A549 (cell line): Measurements from ENCODE around the gene UBE2O. TPM values are rescaled to one million over a fixed set of nuclear protein-coding genes. Genes with fewer than 3 reads are reported as not detected.

Source experiments
- ATAC-seq, 2 experiments: fragments of 200-7000 bp in 1 of 2; fragments of >200 bp in 1 of 2; cut with Nextera tagmentation in 1 of 2; cut with Tn5 transposase in 1 of 2; 3 replicates each; pipeline versions ENCODE4 v1.8.0 to v1.9.1; 2018 to 2020; ENCODE audit warnings: mild to moderate bottlenecking in 1 of 2, moderate library complexity in 1 of 2
- CTCF ChIA-PET: fragments of 300-600 bp; sonication (Branson Sonifier 250); formaldehyde crosslinking; extraction: SDS; loops from one replicate; lab custom pipeline; 2021; ENCODE audit warnings: antibody characterized with exemption, inconsistent platforms; lab: Yijun Ruan, JAX
- POLR2A ChIA-PET: fragments of 350-600 bp; formaldehyde crosslinking; extraction: SDS; loops from one replicate; lab custom pipeline; 2021; ENCODE audit warnings: antibody characterized with exemption, inconsistent platforms; lab: Yijun Ruan, JAX
- DNase-seq, 2 experiments: peaks; one replicate each; pipeline versions ENCODE4 v3.0.0 to v3.0.0-alpha.2; 2011 to 2016; ENCODE audit warnings: low read depth in 1 of 2, low spot score in 1 of 2
- FAIRE-seq: peaks from 2 replicates; lab custom pipeline; 2011; peaks lifted over from hg19 to GRCh38; lab: Jason Lieb, UNC
- H3K27ac ChIP-seq, 2 experiments: fragments of >200 bp; sonication (Bioruptor Twin); formaldehyde crosslinking; 3 replicates each; pipeline ENCODE4 v1.5.1; 2016 to 2017
- H3K4me1 ChIP-seq: fragments of >200 bp; sonication (Bioruptor Twin); formaldehyde crosslinking; 3 replicates; pipeline ENCODE4 v1.6.1; 2016
- H3K4me2 ChIP-seq: fragments of >200 bp; sonication (Bioruptor Twin); formaldehyde crosslinking; 3 replicates; pipeline ENCODE4 v1.6.1; 2016
- H3K4me3 ChIP-seq: fragments of >200 bp; sonication (Bioruptor Twin); formaldehyde crosslinking; 3 replicates; pipeline ENCODE4 v1.5.1; 2016
- H3K9me3 ChIP-seq: fragments of >200 bp; sonication (Bioruptor Twin); formaldehyde crosslinking; 3 replicates; pipeline ENCODE4 v1.6.1; 2016
- CEBPB ChIP-seq, 2 experiments: fragments of >200 bp in 1 of 2; sonication (Bioruptor Twin) in 1 of 2; formaldehyde crosslinking in 1 of 2; IDR thresholded peaks; 2 replicates each; pipeline ENCODE4 v1.6.1; 2012 to 2016
- EHF ChIP-seq: fragments of 250-450 bp; sonication (Bioruptor Pico); IDR thresholded peaks from 2 replicates; pipeline ENCODE4 v1.5.0; 2020; ENCODE audit warnings: mild to moderate bottlenecking
- ESRRA ChIP-seq: fragments of 150-350 bp; IDR thresholded peaks from 2 replicates; pipeline ENCODE4 v1.6.1; 2014; ENCODE audit warnings: mild to moderate bottlenecking, low read length, borderline replicate concordance
- FOSL2 ChIP-seq, 2 experiments: fragments of 450-650 bp in 1 of 2; fragments of >200 bp in 1 of 2; sonication (Bioruptor Twin) in 1 of 2; formaldehyde crosslinking; IDR thresholded peaks; 2 replicates each; pipeline versions ENCODE4 v1.5.0 to v1.6.1; 2016 to 2020; ENCODE audit warnings: mild to moderate bottlenecking in 1 of 2, moderate library complexity in 1 of 2
- FOXS1 ChIP-seq: fragments of 250-450 bp; sonication (Bioruptor Pico); IDR thresholded peaks from 2 replicates; pipeline ENCODE4 v1.5.0; 2020; ENCODE audit warnings: mild to moderate bottlenecking, moderate library complexity
- GATA3 ChIP-seq: IDR thresholded peaks from 2 replicates; pipeline ENCODE4 v1.6.1; 2012; ENCODE audit warnings: borderline replicate concordance
- HOXA7 ChIP-seq: fragments of 250-450 bp; sonication (Bioruptor Pico); IDR thresholded peaks from 2 replicates; pipeline ENCODE4 v1.5.0; 2020; ENCODE audit warnings: mild to moderate bottlenecking, moderate library complexity
- HOXB13 ChIP-seq: fragments of 250-450 bp; sonication (Bioruptor Pico); IDR thresholded peaks from 2 replicates; pipeline ENCODE4 v1.5.0; 2020; ENCODE audit warnings: low read depth, mild to moderate bottlenecking, moderate library complexity
- JUN ChIP-seq, 2 experiments: fragments of >200 bp; sonication (Bioruptor Twin); formaldehyde crosslinking; IDR thresholded peaks; 2 replicates in 1 of 2; 3 replicates in 1 of 2; pipeline ENCODE4 v1.6.1; 2016 to 2017
- KDM1A ChIP-seq: fragments of 200-600 bp; sonication (generic); IDR thresholded peaks from 2 replicates; pipeline ENCODE4 v1.6.1; 2016; ENCODE audit warnings: low read depth, mild to moderate bottlenecking
- KDM5A ChIP-seq: fragments of 200-600 bp; sonication (generic); IDR thresholded peaks from 2 replicates; pipeline ENCODE4 v1.6.1; 2016; ENCODE audit warnings: antibody characterized with exemption, mild to moderate bottlenecking
- MAZ ChIP-seq: fragments of 150-350 bp; IDR thresholded peaks from 2 replicates; pipeline ENCODE4 v1.6.1; 2014; ENCODE audit warnings: antibody characterized with exemption, low read depth, low read length, borderline replicate concordance
- NPAS2 ChIP-seq: fragments of 250-450 bp; sonication (Bioruptor Pico); IDR thresholded peaks from 2 replicates; pipeline ENCODE4 v1.8.0; 2022; ENCODE audit warnings: mild to moderate bottlenecking, moderate library complexity, borderline replicate concordance
- PHF8 ChIP-seq: fragments of 200-600 bp; sonication (generic); IDR thresholded peaks from 2 replicates; pipeline ENCODE4 v1.6.1; 2016; ENCODE audit warnings: low read depth, mild to moderate bottlenecking, antibody characterized with exemption, moderate library complexity, borderline replicate concordance
- POLR2A ChIP-seq: IDR thresholded peaks from 2 replicates; pipeline ENCODE4 v1.6.1; 2012; ENCODE audit warnings: mild to moderate bottlenecking, low read length
- TFCP2L1 ChIP-seq: fragments of 250-450 bp; sonication (Bioruptor Pico); IDR thresholded peaks from 2 replicates; pipeline ENCODE4 v1.5.0; 2021; ENCODE audit warnings: mild to moderate bottlenecking
- TP53 ChIP-seq: fragments of 250-450 bp; sonication (Bioruptor Pico); IDR thresholded peaks from 2 replicates; pipeline ENCODE4 v1.5.0; 2021; ENCODE audit warnings: mild to moderate bottlenecking, moderate library complexity
- ZSCAN20 ChIP-seq: fragments of 250-450 bp; sonication (Bioruptor Pico); IDR thresholded peaks from 2 replicates; pipeline ENCODE4 v1.8.0; 2022; ENCODE audit warnings: mild to moderate bottlenecking, moderate library complexity
- WGBS: methylation state at CpG from one replicate; pipeline ENCODE4 v1.1.6; 2017; ENCODE audit errors: missing lambda C conversion rate; 5-methylcytosine and 5-hydroxymethylcytosine counted together
- polyA plus RNA-seq, 4 experiments: library from polyadenylated mRNA; depleted of rRNA in 3 of 4; stranded (reverse); fragments of >200 nt; fragmentation: RNase III in 1 of 4; extraction: RNeasy Plus Mini Kit Qiagen cat#74134 plus additional on column Dnase treatment in 1 of 4; gene quantifications; 2 replicates in 3 of 4; 3 replicates in 1 of 4; pipeline ENCODE4 v1.2.3, GENCODE V29; 2011 to 2017
- TF ChIP-seq, protein P1 (sequence below): fragments of >200 bp; sonication (Bioruptor Twin); formaldehyde crosslinking; IDR thresholded peaks from 3 replicates; pipeline ENCODE4 v1.5.1; 2016
- TF ChIP-seq, protein P2 (sequence below): IDR thresholded peaks from 2 replicates; pipeline ENCODE4 v1.6.1; 2012
- TF ChIP-seq, protein P3 (sequence below): fragments of >200 bp; sonication (Bioruptor Twin); formaldehyde crosslinking; IDR thresholded peaks from 2 replicates; pipeline ENCODE4 v1.6.1; 2016
- TF ChIP-seq, protein P4 (sequence below): fragments of 250-450 bp; sonication (Bioruptor Pico); IDR thresholded peaks from 2 replicates; pipeline ENCODE4 v1.5.0; 2021; ENCODE audit warnings: mild to moderate bottlenecking, moderate library complexity, borderline replicate concordance

Gene UBE2O
- polyA plus RNA-seq, 2 of the 4 experiments (the other 2 are of a cell fraction): 22.0 to 25.7 TPM

DNA sequence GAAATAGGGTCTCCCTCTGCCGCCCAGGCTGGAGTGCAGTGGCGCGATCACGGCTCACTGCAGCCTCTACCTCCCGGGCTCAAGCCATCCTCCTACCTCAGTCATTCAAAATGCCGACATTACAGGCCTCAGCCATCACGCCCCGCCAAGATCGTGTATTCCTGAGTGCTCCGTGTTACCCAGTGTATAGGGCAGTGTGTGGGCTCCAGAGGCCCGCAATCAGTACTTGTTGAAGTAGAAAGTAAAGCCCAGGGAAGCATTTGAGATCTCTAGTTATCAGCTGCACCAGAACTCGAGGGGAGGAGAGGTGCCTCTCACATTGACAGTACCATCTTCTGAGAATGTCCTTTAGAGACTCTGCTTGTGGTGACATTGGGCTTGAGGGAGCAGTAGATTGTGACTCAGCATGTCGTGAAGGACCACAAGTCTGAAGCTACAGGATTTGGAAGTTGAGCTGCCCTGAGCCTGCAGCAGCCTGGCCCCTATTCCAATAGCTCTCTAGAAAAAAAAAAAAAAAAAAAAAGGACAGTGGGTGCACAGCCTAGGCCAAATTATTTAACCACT is 98.1 kb downstream of the UBE2O start:
- Histone ChIP-seq H3K27ac (peak overlapping the region; percentile 93 to 97; a peak in 5 of 6 replicates), H3K4me2 (peak overlapping the region; percentile 82), H3K9me3 (no peaks in the 10 kb centered on the region), H3K4me1 (peaks cover 18% of the 10 kb centered on the region; the same call in 2 of the 3 replicates), H3K4me3 (peak overlapping the region; percentile 83)
- ATAC-seq (no peak), FAIRE-seq (no peak), DNase-seq (peak in 1 of 2 experiments; percentile 31)
- no peak for TF ChIP-seq GATA3
- no peak for TF ChIP-seq EHF
- no peak for TF ChIP-seq ESRRA
- TF ChIP-seq TP53 (CRISPR knock-in tag): no peak
- TF ChIP-seq MAZ: no peak
- no peak for TF ChIP-seq CEBPB (IDR thresholded peaks at IDR 0.05)
- no peak for TF ChIP-seq KDM1A
- no peak for TF ChIP-seq NPAS2 (CRISPR knock-in tag)
- ChIA-PET POLR2A (interaction anchor here (0.6 to 2.0 kb wide), 2 partner anchors 15 to 43 kb away, joined by 3 to 11 read pairs; no protein-coding TSS in a partner anchor), CTCF (interaction anchor here (1.0 to 29.4 kb wide), 7 partner anchors 9 to 75 kb away, joined by 3 to 899 read pairs (median 15); partner anchors contain the start of gene SPHK1)
- 73% methylated on average over 13 of the region's 13 CpGs for WGBS

DNA sequence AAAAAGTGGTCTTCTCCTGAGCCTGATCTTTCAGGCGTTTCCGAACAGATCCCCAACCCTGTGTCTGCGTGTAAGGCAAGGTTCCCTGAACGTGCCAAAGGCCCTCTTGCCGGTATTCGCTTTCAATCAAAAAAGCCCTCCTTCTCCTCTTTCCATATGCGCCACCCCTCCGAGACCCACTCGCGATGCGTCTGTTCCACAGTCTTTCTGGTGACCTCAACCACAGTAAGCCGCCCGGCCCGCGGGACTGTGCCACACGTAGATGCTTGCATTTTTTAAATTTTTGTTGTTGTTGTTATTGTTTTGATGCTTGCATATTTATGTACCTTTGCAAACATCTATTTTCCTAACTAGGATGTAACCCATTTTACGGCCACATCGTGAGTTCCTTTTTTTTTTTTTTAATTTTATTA is 98.6 kb downstream of the UBE2O start:
- peak overlapping the region; percentile 82 for H3K4me2 ChIP-seq
- H3K9me3 ChIP-seq: no peaks in the 10 kb centered on the region
- ChIA-PET CTCF (interaction anchor here (0.6 to 29.4 kb wide), 11 partner anchors 10 to 152 kb away, joined by 3 to 899 read pairs (median 10); partner anchors contain the start of genes SPHK1 and UBE2O), POLR2A (interaction anchor here (0.6 to 2.4 kb wide), 11 partner anchors 8 to 317 kb away, joined by 3 to 24 read pairs (median 6); partner anchors contain the start of genes SPHK1 and UBALD2)
- WGBS: 3% methylated on average over 18 of the region's 18 CpGs
- FAIRE-seq (no peak), ATAC-seq (peak in 1 of 2 experiments; percentile 14; a peak in 2 of 6 replicates), DNase-seq (no peak)
- H3K4me1 ChIP-seq: peaks cover 18% of the 10 kb centered on the region; the same call in 2 of the 3 replicates
- peak overlapping the region; percentile 83 for H3K4me3 ChIP-seq
- TF ChIP-seq PHF8: peak; percentile 35; the same call in 1 of the 2 replicates
- TF ChIP-seq, protein P1, sequence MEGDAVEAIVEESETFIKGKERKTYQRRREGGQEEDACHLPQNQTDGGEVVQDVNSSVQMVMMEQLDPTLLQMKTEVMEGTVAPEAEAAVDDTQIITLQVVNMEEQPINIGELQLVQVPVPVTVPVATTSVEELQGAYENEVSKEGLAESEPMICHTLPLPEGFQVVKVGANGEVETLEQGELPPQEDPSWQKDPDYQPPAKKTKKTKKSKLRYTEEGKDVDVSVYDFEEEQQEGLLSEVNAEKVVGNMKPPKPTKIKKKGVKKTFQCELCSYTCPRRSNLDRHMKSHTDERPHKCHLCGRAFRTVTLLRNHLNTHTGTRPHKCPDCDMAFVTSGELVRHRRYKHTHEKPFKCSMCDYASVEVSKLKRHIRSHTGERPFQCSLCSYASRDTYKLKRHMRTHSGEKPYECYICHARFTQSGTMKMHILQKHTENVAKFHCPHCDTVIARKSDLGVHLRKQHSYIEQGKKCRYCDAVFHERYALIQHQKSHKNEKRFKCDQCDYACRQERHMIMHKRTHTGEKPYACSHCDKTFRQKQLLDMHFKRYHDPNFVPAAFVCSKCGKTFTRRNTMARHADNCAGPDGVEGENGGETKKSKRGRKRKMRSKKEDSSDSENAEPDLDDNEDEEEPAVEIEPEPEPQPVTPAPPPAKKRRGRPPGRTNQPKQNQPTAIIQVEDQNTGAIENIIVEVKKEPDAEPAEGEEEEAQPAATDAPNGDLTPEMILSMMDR: no peak
- TF ChIP-seq POLR2A: peak; percentile 49
- TF ChIP-seq TFCP2L1 (CRISPR knock-in tag): no peak
- TF ChIP-seq, all 56 proteins: peak for 2
- peak overlapping the region; percentile 93 to 97 for H3K27ac ChIP-seq

DNA sequence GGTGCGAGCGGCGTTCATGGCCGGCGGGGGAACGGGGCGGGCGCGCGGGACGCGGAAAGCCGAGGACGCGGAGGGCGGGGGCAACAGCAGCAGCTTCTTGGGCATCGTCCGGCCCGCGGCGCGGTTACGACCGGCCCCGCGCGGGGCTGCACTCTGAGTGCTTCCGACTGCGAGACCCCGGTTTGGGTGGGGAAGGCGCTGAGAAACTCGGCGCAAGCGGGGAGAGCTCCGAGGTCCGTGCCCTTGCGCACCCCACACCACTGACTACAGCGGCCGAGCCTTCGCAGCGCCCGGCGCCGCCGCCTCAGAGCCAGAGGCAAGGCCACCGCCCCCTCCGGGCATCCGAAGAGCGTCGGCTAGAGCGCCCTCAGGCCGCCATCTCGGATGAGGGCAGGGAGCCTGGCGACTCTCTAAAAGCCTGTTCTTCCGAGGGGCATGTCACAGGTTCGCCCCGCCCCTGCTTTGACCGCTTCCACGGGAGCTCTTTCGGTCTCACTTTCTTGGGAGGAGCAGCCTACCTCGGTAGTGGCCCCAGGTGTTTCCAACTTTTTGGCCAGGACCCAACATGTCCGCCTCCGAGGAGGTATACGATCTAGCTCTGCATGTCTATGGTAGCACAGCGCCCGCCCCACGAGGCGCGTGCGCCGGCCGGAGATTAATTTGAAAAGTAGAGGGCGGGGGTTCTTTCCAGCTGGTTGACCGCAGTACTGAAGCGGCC is 99.2 kb downstream of the UBE2O start, which contains the start of gene PRPSAP1:
Gene PRPSAP1, minus strand, starts transcription at position 318 of the 718 bp plus-strand sequence. Its CDS starts 213 bp downstream, at position 105.
- ChIA-PET CTCF (interaction anchor here (0.5 to 29.4 kb wide), 17 partner anchors 9 to 153 kb away, joined by 3 to 899 read pairs (median 5); partner anchors contain the start of genes QRICH2, SPHK1 and UBE2O), POLR2A (interaction anchor here (0.6 to 2.4 kb wide), 11 partner anchors 9 to 318 kb away, joined by 3 to 24 read pairs (median 6); partner anchors contain the start of genes SPHK1 and UBALD2)
- ATAC-seq: peak; percentile 97 to 98
- DNase-seq: peak; percentile 95 to 98
- Histone ChIP-seq H3K4me3 (peak within 1 kb of the TSS; percentile 83), H3K4me2 (peak within 1 kb of the TSS; percentile 82), H3K27ac (peak within 1 kb of the TSS; percentile 93 to 97), H3K4me1 (peaks cover 18% of the 10 kb centered on the region; the same call in 2 of the 3 replicates), H3K9me3 (no peaks in the 10 kb centered on the region)
- WGBS: under 1% methylated on average over 53 of the region's 75 CpGs
- FAIRE-seq: no peak
- TF ChIP-seq HOXA7: no peak
- TF ChIP-seq MAZ: peak; percentile 33; the same call in 1 of the 2 replicates
- TF ChIP-seq FOSL2 (IDR thresholded peaks at IDR 0.05): no peak
- TF ChIP-seq FOSL2 (CRISPR knock-in tag; IDR thresholded peaks at IDR 0.05): 0 out of 2 replicates have a peak, but pooled peaks have one; percentile 31
- TF ChIP-seq, protein P2, sequence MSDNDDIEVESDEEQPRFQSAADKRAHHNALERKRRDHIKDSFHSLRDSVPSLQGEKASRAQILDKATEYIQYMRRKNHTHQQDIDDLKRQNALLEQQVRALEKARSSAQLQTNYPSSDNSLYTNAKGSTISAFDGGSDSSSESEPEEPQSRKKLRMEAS: peak; percentile 88
- peak; percentile 88; the same call in 1 of the 2 replicates for TF ChIP-seq TFCP2L1 (CRISPR knock-in tag)
- TF ChIP-seq, protein P3, sequence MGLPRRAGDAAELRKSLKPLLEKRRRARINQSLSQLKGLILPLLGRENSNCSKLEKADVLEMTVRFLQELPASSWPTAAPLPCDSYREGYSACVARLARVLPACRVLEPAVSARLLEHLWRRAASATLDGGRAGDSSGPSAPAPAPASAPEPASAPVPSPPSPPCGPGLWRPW: no peak
- TF ChIP-seq HOXB13: peak; percentile 92
- no peak for TF ChIP-seq KDM5A
- TF ChIP-seq, protein P4, sequence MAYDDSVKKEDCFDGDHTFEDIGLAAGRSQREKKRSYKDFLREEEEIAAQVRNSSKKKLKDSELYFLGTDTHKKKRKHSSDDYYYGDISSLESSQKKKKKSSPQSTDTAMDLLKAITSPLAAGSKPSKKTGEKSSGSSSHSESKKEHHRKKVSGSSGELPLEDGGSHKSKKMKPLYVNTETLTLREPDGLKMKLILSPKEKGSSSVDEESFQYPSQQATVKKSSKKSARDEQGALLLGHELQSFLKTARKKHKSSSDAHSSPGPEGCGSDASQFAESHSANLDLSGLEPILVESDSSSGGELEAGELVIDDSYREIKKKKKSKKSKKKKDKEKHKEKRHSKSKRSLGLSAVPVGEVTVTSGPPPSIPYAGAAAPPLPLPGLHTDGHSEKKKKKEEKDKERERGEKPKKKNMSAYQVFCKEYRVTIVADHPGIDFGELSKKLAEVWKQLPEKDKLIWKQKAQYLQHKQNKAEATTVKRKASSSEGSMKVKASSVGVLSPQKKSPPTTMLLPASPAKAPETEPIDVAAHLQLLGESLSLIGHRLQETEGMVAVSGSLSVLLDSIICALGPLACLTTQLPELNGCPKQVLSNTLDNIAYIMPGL (CRISPR knock-in tag): peak; percentile 74; the same call in 1 of the 2 replicates
- no peak for TF ChIP-seq KDM1A
- peak; percentile 85 to 96 for TF ChIP-seq JUN (IDR thresholded peaks at IDR 0.05)
- TF ChIP-seq, protein P1: no peak
- no peak for TF ChIP-seq ZSCAN20 (CRISPR knock-in tag)
- TF ChIP-seq FOXS1 (CRISPR knock-in tag): no peak
